ENCODE data around the gene HYLS1.

Gene HYLS1

DNA sequence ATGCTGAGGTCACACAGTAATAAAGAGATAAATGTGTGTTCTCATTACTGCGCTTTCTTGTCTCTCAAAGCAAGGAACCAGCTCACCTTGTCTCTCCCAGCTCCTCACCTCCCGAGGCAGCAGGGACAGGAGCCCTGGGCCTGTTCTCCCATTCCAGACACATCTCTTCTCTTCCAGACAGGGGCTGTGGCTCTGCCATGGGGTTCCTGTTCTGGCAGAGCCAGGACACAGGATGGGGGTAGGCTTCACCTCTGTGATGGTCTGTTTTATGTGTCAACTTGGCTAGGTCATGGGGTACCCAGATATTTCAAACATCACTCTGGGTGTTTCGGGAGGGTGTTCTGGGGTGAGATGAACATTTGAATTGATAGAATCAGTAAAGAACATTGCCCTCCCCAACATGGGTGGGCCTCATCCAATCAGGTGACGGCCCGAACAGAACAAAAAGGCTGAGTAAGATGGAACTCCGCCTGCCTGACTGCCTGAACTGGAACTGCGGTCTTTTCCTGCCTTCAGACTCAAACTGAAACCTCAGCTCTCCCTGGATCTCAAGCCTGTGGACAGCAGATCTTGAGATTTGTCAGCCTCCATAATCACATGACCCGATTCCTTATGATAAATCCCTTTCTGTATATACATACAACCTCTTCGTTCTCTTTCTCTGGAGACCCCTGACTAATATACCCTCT, 56.3 kb downstream of the HYLS1 start:
- no peak for ATAC-seq
- TF ChIP-seq ZFP3 (CRISPR knock-in tag; IDR thresholded peaks at IDR 0.05) (no peak), ZNF70 (CRISPR knock-in tag; IDR thresholded peaks at IDR 0.05) (peak; percentile 76)

DNA sequence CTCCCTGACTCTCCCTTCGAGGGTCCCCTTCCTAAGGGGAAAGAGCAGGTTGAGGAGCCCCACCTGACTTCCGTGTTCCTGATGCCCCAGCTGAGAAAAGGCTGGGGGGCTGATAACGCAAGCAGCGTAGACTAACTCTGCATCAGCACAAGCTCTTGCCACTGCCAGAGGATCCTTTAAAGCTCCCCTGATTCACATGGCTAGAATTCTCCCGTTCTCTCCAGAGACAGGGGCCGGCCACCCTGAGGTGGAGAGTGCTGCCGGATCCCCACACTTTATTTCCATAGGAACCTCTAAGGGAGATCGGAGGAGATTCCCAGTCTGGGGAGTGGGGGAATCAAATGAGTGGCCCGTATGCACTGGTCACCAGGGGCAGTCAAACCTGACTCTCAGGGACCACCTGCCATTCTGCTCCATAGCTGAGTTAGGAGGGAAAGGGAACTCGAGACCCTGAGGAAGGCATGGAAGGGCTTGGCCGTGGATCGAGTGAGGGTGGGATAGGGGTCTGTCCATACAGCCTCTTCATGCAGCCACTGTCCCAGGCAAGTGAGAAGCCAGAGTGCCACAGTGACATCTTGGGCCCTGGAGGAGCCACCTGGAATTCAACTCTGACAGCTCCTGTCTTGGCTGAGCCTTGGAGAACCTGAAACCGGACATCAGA, 57.0 kb downstream of the HYLS1 start:
- TF ChIP-seq ZNF70 (CRISPR knock-in tag; IDR thresholded peaks at IDR 0.05) (no peak), GLIS3 (CRISPR knock-in tag; IDR thresholded peaks at IDR 0.05) (no peak), ISL1 (CRISPR knock-in tag; IDR thresholded peaks at IDR 0.05) (no peak), ARNTL (CRISPR knock-in tag; IDR thresholded peaks at IDR 0.05; ENCODE audit: borderline replicate concordance, low read depth) (no peak), SNAI2 (CRISPR knock-in tag; IDR thresholded peaks at IDR 0.05) (no peak), CSDC2 (CRISPR knock-in tag; IDR thresholded peaks at IDR 0.05) (no peak)
- TF ChIP-seq, protein P1, sequence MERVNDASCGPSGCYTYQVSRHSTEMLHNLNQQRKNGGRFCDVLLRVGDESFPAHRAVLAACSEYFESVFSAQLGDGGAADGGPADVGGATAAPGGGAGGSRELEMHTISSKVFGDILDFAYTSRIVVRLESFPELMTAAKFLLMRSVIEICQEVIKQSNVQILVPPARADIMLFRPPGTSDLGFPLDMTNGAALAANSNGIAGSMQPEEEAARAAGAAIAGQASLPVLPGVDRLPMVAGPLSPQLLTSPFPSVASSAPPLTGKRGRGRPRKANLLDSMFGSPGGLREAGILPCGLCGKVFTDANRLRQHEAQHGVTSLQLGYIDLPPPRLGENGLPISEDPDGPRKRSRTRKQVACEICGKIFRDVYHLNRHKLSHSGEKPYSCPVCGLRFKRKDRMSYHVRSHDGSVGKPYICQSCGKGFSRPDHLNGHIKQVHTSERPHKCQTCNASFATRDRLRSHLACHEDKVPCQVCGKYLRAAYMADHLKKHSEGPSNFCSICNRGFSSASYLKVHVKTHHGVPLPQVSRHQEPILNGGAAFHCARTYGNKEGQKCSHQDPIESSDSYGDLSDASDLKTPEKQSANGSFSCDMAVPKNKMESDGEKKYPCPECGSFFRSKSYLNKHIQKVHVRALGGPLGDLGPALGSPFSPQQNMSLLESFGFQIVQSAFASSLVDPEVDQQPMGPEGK (CRISPR knock-in tag; IDR thresholded peaks at IDR 0.05; ENCODE audit: borderline replicate concordance), result no peak
- TF ChIP-seq, protein P2, sequence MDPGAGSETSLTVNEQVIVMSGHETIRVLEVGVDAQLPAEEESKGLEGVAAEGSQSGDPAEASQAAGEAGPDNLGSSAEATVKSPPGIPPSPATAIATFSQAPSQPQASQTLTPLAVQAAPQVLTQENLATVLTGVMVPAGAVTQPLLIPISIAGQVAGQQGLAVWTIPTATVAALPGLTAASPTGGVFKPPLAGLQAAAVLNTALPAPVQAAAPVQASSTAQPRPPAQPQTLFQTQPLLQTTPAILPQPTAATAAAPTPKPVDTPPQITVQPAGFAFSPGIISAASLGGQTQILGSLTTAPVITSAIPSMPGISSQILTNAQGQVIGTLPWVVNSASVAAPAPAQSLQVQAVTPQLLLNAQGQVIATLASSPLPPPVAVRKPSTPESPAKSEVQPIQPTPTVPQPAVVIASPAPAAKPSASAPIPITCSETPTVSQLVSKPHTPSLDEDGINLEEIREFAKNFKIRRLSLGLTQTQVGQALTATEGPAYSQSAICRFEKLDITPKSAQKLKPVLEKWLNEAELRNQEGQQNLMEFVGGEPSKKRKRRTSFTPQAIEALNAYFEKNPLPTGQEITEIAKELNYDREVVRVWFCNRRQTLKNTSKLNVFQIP (CRISPR knock-in tag; IDR thresholded peaks at IDR 0.05; ENCODE audit: borderline replicate concordance, low read depth), result no peak
- TF ChIP-seq, protein P3, sequence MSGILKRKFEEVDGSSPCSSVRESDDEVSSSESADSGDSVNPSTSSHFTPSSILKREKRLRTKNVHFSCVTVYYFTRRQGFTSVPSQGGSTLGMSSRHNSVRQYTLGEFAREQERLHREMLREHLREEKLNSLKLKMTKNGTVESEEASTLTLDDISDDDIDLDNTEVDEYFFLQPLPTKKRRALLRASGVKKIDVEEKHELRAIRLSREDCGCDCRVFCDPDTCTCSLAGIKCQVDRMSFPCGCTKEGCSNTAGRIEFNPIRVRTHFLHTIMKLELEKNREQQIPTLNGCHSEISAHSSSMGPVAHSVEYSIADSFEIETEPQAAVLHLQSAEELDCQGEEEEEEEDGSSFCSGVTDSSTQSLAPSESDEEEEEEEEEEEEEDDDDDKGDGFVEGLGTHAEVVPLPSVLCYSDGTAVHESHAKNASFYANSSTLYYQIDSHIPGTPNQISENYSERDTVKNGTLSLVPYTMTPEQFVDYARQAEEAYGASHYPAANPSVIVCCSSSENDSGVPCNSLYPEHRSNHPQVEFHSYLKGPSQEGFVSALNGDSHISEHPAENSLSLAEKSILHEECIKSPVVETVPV (CRISPR knock-in tag; IDR thresholded peaks at IDR 0.05), result no peak
- TF ChIP-seq, protein P4, sequence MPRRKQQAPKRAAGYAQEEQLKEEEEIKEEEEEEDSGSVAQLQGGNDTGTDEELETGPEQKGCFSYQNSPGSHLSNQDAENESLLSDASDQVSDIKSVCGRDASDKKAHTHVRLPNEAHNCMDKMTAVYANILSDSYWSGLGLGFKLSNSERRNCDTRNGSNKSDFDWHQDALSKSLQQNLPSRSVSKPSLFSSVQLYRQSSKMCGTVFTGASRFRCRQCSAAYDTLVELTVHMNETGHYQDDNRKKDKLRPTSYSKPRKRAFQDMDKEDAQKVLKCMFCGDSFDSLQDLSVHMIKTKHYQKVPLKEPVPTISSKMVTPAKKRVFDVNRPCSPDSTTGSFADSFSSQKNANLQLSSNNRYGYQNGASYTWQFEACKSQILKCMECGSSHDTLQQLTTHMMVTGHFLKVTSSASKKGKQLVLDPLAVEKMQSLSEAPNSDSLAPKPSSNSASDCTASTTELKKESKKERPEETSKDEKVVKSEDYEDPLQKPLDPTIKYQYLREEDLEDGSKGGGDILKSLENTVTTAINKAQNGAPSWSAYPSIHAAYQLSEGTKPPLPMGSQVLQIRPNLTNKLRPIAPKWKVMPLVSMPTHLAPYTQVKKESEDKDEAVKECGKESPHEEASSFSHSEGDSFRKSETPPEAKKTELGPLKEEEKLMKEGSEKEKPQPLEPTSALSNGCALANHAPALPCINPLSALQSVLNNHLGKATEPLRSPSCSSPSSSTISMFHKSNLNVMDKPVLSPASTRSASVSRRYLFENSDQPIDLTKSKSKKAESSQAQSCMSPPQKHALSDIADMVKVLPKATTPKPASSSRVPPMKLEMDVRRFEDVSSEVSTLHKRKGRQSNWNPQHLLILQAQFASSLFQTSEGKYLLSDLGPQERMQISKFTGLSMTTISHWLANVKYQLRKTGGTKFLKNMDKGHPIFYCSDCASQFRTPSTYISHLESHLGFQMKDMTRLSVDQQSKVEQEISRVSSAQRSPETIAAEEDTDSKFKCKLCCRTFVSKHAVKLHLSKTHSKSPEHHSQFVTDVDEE (CRISPR knock-in tag; IDR thresholded peaks at IDR 0.05), result no peak
- ATAC-seq, result no peak

DNA sequence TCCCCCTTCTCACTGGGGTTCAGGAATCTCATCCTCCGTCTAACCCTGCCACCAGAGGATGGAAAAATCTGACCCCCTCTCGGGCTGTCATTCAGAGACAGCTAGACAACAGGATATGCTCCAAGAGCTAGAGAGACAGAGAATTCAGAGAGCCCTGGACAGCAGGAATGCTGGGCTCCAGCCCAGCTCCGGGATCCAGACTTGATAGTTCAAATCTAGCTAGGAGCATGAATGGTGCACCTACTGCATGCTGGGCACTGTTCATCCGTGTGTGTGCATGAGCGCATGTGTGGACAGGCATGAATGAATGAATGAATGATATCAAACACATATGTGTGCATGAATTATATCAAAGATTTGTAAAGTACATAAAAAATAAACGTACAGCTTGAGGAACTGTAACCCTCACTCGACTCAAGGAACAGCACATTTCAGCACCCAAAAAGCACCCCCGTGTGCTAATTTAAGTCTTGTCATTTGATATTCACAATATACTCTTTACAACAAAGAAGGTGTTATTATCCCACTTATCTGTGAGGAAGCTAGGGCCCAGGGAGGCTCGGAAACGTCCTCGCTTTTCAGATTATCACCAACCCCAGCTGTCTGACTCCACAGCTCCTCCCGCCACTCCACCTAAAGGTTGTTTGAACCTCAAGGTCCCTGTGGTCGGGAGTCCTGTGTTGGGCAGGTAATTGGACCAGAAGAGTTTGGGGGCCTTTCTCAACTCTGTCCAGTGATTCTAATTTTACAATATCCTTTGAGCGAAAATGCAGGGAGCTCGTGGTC, 57.7 kb downstream of the HYLS1 start:
- no peak for ATAC-seq
- TF ChIP-seq TOX (CRISPR knock-in tag; IDR thresholded peaks at IDR 0.05; ENCODE audit: borderline replicate concordance) (no peak), PPARA (CRISPR knock-in tag; IDR thresholded peaks at IDR 0.05; ENCODE audit: borderline replicate concordance) (no peak), ZNF565 (CRISPR knock-in tag; conservative IDR thresholded peaks at IDR 0.05; ENCODE audit: low read depth) (no peak), ZFP3 (CRISPR knock-in tag; IDR thresholded peaks at IDR 0.05) (no peak), CSDC2 (CRISPR knock-in tag; IDR thresholded peaks at IDR 0.05) (no peak), GLIS3 (CRISPR knock-in tag; IDR thresholded peaks at IDR 0.05) (no peak), ISL1 (CRISPR knock-in tag; IDR thresholded peaks at IDR 0.05) (no peak), ESRRG (CRISPR knock-in tag; IDR thresholded peaks at IDR 0.05) (no peak), ZC3H10 (CRISPR knock-in tag; IDR thresholded peaks at IDR 0.05) (no peak), BACH2 (CRISPR knock-in tag; IDR thresholded peaks at IDR 0.05; ENCODE audit: borderline replicate concordance) (no peak), TCF4 (CRISPR knock-in tag; IDR thresholded peaks at IDR 0.05; ENCODE audit: borderline replicate concordance) (no peak), ZFP30 (CRISPR knock-in tag; IDR thresholded peaks at IDR 0.05) (no peak), ZNF8 (CRISPR knock-in tag; IDR thresholded peaks at IDR 0.05) (no peak)
- TF ChIP-seq, protein P4 (CRISPR knock-in tag; IDR thresholded peaks at IDR 0.05), result no peak
- TF ChIP-seq, protein P5, sequence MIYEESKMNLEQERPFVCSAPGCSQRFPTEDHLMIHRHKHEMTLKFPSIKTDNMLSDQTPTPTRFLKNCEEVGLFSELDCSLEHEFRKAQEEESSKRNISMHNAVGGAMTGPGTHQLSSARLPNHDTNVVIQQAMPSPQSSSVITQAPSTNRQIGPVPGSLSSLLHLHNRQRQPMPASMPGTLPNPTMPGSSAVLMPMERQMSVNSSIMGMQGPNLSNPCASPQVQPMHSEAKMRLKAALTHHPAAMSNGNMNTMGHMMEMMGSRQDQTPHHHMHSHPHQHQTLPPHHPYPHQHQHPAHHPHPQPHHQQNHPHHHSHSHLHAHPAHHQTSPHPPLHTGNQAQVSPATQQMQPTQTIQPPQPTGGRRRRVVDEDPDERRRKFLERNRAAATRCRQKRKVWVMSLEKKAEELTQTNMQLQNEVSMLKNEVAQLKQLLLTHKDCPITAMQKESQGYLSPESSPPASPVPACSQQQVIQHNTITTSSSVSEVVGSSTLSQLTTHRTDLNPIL (CRISPR knock-in tag; IDR thresholded peaks at IDR 0.05; ENCODE audit: low read depth), result no peak
- TF ChIP-seq, protein P1 (CRISPR knock-in tag; IDR thresholded peaks at IDR 0.05; ENCODE audit: borderline replicate concordance), result no peak

All from SK-N-SH treated with all-trans-retinoic acid at 6 μM for 48 hours (cell line).